Measurements from ENCODE around the gene USP32. TPM values are rescaled to one million over a fixed set of nuclear protein-coding genes. Genes with fewer than 3 reads are reported as not detected.

USP32 gene
- total and polyA plus RNA-seq, 2 donors (not counting 1 experiment from before 2014, with no cell fraction given) = 7.7 to 48.8 TPM

DNA sequence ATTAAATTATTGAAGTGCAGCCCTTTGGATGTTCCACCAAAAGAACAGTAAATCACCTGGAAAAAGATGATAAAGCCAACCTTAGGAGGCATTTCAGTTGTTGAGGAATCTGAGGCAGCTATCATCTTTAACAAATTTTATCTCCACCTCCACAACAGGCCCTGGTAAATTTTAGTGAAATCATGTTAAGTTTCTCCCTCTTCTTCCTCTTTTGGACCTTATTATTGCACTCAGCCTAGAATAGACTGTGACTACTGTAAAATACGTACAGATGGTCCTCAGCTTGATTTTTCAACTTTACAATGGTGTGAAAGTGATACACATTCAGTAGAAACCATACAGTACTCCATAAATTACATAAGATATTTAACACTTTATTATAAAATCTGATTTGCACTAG is 90.3 kb downstream of the USP32 start:
- Mint-ChIP-seq H3K9me3 (ENCODE audit: insufficient read depth) (peaks cover 4% of the 10 kb centered on the region), H3K27ac (no peak overlapping the region), H3K27me3 (no peaks in the 10 kb centered on the region), H3K4me3 (no peak overlapping the region), H3K4me1 (peaks cover 24% of the 10 kb centered on the region)
- Histone ChIP-seq H3K27ac (ENCODE audit: low read length in 2 of 2) (no peak overlapping the region), H3K4me2 (replicated peaks; ENCODE audit: low read depth, low read length, poor library complexity, severe bottlenecking) (no peak overlapping the region), H3K9me3 (ENCODE audit: control extremely low read depth in 1 of 3, control insufficient read depth in 2 of 3, insufficient read depth in 1 of 3, low read length in 2 of 3) (peaks cover 0 to 3% (median 0%) of the 10 kb centered on the region in 3 donors), H3K9ac (ENCODE audit: low read length) (no peak overlapping the region), H3K36me3 (replicated peaks in 1 of 2; ENCODE audit: control extremely low read depth in 1 of 2, control insufficient read depth in 1 of 2, extremely low read depth in 1 of 2, insufficient read depth in 2 of 2, low read length in 1 of 2) (peaks cover 4 to 20% of the 10 kb centered on the region in 2 experiments), H3K4me3 (ENCODE audit: control extremely low read depth in 1 of 5, extremely low read depth in 1 of 5, insufficient read depth in 1 of 5, low read depth in 2 of 5, low read length in 4 of 5) (no peak overlapping the region), H4K20me1 (ENCODE audit: control insufficient read depth, insufficient read depth, low read length, poor library complexity, severe bottlenecking) (peaks cover 9% of the 10 kb centered on the region), H3K4me1 (ENCODE audit: control insufficient read depth in 2 of 2, insufficient read depth in 2 of 2, low read length in 2 of 2) (peaks cover 6 to 13% of the 10 kb centered on the region in 2 donors), H3K79me2 (ENCODE audit: control insufficient read depth, insufficient read depth, low read length) (peaks cover 51% of the 10 kb centered on the region), H2AFZ (ENCODE audit: insufficient read depth, low read depth, low read length, poor library complexity, severe bottlenecking) (no peak overlapping the region), H3K27me3 (replicated peaks in 1 of 4; ENCODE audit: control extremely low read depth in 1 of 4, control insufficient read depth in 3 of 4, insufficient read depth in 4 of 4, low read length in 3 of 4) (no peaks in the 10 kb centered on the region)
- no CpG with 5 or more reads among the region's 1 CpG for WGBS (ENCODE audit: insufficient coverage)
- ChIA-PET POLR2A (no interaction called here), CTCF (no interaction called here)
- DNase-seq = no peak
- TF ChIP-seq, protein P1, sequence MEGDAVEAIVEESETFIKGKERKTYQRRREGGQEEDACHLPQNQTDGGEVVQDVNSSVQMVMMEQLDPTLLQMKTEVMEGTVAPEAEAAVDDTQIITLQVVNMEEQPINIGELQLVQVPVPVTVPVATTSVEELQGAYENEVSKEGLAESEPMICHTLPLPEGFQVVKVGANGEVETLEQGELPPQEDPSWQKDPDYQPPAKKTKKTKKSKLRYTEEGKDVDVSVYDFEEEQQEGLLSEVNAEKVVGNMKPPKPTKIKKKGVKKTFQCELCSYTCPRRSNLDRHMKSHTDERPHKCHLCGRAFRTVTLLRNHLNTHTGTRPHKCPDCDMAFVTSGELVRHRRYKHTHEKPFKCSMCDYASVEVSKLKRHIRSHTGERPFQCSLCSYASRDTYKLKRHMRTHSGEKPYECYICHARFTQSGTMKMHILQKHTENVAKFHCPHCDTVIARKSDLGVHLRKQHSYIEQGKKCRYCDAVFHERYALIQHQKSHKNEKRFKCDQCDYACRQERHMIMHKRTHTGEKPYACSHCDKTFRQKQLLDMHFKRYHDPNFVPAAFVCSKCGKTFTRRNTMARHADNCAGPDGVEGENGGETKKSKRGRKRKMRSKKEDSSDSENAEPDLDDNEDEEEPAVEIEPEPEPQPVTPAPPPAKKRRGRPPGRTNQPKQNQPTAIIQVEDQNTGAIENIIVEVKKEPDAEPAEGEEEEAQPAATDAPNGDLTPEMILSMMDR (IDR thresholded peaks at IDR 0.05) = no peak
- TF ChIP-seq EZH2 (IDR thresholded peaks at IDR 0.05; ENCODE audit: borderline replicate concordance, insufficient read depth, low read depth, low read length, poor library complexity, severe bottlenecking) = no peak
- intact Hi-C loops (cut with micrococcal nuclease) = no loop called here
- ATAC-seq (ENCODE audit: low read depth) = no peak

DNA sequence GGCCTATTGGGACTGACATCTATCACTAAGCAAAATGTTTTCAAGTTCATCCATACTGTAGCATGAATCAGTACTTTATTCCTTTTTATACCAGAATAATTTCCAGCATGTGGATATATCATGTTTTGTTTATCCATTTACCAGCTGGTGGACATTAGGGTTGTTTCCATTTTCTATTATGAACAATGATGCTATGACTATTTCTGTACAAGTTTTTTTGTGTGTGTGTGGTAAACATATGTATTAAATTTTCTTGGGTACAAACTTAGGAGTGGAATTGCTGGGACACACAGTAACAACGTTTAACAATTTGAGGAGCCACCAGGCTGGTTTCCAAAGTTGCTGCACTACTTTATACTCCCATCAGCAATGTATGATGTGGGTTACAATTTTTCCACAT is 91.0 kb downstream of the USP32 start:
- peaks cover 6 to 13% of the 10 kb centered on the region in 2 donors for H3K4me1 ChIP-seq (ENCODE audit: control insufficient read depth in 2 of 2, insufficient read depth in 2 of 2, low read length in 2 of 2)
- POLR2A ChIA-PET = no interaction called here
- DNase-seq = no peak
- peaks cover 14% of the 10 kb centered on the region for H4K20me1 ChIP-seq (ENCODE audit: control insufficient read depth, insufficient read depth, low read length, poor library complexity, severe bottlenecking)
- intact Hi-C loops (cut with micrococcal nuclease) = no loop called here
- TF ChIP-seq, protein P1 (IDR thresholded peaks at IDR 0.05) = no peak
- TF ChIP-seq EZH2 (IDR thresholded peaks at IDR 0.05; ENCODE audit: borderline replicate concordance, insufficient read depth, low read depth, low read length, poor library complexity, severe bottlenecking) = no peak
- Mint-ChIP-seq H3K4me1 (peaks cover 24% of the 10 kb centered on the region), H3K27ac (no peak overlapping the region), H3K4me3 (no peak overlapping the region), H3K9me3 (ENCODE audit: insufficient read depth) (peaks cover 4% of the 10 kb centered on the region), H3K27me3 (no peaks in the 10 kb centered on the region)
- peaks cover 44% of the 10 kb centered on the region for H3K79me2 ChIP-seq (ENCODE audit: control insufficient read depth, insufficient read depth, low read length)
- peaks cover 0 to 3% (median 0%) of the 10 kb centered on the region in 3 donors for H3K9me3 ChIP-seq (ENCODE audit: control extremely low read depth in 1 of 3, control insufficient read depth in 2 of 3, insufficient read depth in 1 of 3, low read length in 2 of 3)
- H3K9ac ChIP-seq (ENCODE audit: low read length) = no peak overlapping the region
- CTCF ChIA-PET = no interaction called here
- no peak overlapping the region for H3K4me3 ChIP-seq (ENCODE audit: control extremely low read depth in 1 of 5, extremely low read depth in 1 of 5, insufficient read depth in 1 of 5, low read depth in 2 of 5, low read length in 4 of 5)
- no peak overlapping the region for H3K27ac ChIP-seq (ENCODE audit: low read length in 2 of 2)
- no peak overlapping the region for H3K4me2 ChIP-seq (replicated peaks; ENCODE audit: low read depth, low read length, poor library complexity, severe bottlenecking)
- H3K27me3 ChIP-seq (replicated peaks in 1 of 4; ENCODE audit: control extremely low read depth in 1 of 4, control insufficient read depth in 3 of 4, insufficient read depth in 4 of 4, low read length in 3 of 4) = no peaks in the 10 kb centered on the region
- H2AFZ ChIP-seq (ENCODE audit: insufficient read depth, low read depth, low read length, poor library complexity, severe bottlenecking) = no peak overlapping the region
- ATAC-seq (ENCODE audit: low read depth) = no peak
- peaks cover 4 to 20% of the 10 kb centered on the region in 2 experiments for H3K36me3 ChIP-seq (replicated peaks in 1 of 2; ENCODE audit: control extremely low read depth in 1 of 2, control insufficient read depth in 1 of 2, extremely low read depth in 1 of 2, insufficient read depth in 2 of 2, low read length in 1 of 2)
- WGBS (ENCODE audit: insufficient coverage) = no CpG with 5 or more reads among the region's 1 CpG

All from B cell (primary cell).